HL-60 (cell line): Measurements from ENCODE around the gene TAS2R20.

ENCODE experiments used
- DNase-seq, 2 experiments: peaks; one replicate each; pipeline ENCODE4 v3.0.0-alpha.2; 2010 to 2020; ENCODE audit warnings: low read depth in 1 of 2, low spot score in 1 of 2
- H3K27ac ChIP-seq: fragments of 250-450 bp; sonication (Bioruptor Pico); replicated peaks from 2 replicates; pipeline ENCODE4 v1.5.1; 2020; ENCODE audit warnings: mild to moderate bottlenecking, moderate library complexity
- H3K27me3 ChIP-seq: fragments of 250-450 bp; sonication (Bioruptor Pico); 2 replicates; pipeline ENCODE4 v1.5.1; 2021; ENCODE audit warnings: mild to moderate bottlenecking, moderate library complexity; ENCODE audit not compliant: insufficient read depth, poor library complexity, severe bottlenecking
- H3K4me3 ChIP-seq: replicated peaks from 2 replicates; pipeline ENCODE4 v1.5.1; 2011; ENCODE audit warnings: mild to moderate bottlenecking, control low read depth, low read length; ENCODE audit not compliant: insufficient read depth
- GABPA ChIP-seq: IDR thresholded peaks from 2 replicates; pipeline ENCODE4 v1.6.1; 2012; ENCODE audit warnings: low read depth
- POLR2AphosphoS5 ChIP-seq: IDR thresholded peaks from 2 replicates; pipeline ENCODE4 v1.6.1; 2012; ENCODE audit warnings: low read depth
- SPI1 ChIP-seq: IDR thresholded peaks from 2 replicates; pipeline ENCODE4 v1.6.1; 2012; ENCODE audit warnings: low read depth, mild to moderate bottlenecking, borderline replicate concordance
- TF ChIP-seq, protein P1 (sequence below): IDR thresholded peaks from one replicate; pipeline ENCODE4 v1.5.1; 2011; ENCODE audit warnings: low read length, control low read depth, inconsistent platforms; ENCODE audit not compliant: insufficient read depth
- TF ChIP-seq, protein P2 (sequence below): IDR thresholded peaks from 2 replicates; pipeline ENCODE4 v1.6.1; 2012; ENCODE audit warnings: low read depth; ENCODE audit not compliant: insufficient replicate concordance

TAS2R20 gene

DNA sequence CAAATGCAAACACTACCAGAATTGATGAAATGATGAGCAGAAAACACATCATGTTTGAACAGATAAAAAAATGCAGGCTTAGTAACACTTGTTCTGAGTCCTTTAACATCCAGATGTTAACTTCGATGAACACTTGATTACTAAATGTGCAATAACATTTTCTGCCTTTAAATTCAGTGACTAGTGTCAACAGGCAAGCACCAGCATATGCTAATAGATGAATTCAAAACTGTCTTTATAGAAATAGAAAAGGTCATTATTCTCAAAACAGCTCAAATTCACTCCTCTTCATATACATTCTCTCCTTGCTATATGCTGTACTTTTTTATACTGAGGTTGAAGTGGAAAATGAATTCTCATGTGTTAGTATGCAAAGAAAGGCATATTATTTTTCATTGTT, 24.4 kb upstream of the TAS2R20 start, which contains the start of gene TAS2R19:
TAS2R19 (minus strand) TSS at position 101 of the 400 bp plus-strand sequence; CDS start at position 52, 49 bp downstream.
- no peak within 1 kb of the TSS for H3K27ac ChIP-seq
- DNase-seq, result no peak
- no peaks in the 10 kb centered on the region for H3K27me3 ChIP-seq
- TF ChIP-seq, protein P1, sequence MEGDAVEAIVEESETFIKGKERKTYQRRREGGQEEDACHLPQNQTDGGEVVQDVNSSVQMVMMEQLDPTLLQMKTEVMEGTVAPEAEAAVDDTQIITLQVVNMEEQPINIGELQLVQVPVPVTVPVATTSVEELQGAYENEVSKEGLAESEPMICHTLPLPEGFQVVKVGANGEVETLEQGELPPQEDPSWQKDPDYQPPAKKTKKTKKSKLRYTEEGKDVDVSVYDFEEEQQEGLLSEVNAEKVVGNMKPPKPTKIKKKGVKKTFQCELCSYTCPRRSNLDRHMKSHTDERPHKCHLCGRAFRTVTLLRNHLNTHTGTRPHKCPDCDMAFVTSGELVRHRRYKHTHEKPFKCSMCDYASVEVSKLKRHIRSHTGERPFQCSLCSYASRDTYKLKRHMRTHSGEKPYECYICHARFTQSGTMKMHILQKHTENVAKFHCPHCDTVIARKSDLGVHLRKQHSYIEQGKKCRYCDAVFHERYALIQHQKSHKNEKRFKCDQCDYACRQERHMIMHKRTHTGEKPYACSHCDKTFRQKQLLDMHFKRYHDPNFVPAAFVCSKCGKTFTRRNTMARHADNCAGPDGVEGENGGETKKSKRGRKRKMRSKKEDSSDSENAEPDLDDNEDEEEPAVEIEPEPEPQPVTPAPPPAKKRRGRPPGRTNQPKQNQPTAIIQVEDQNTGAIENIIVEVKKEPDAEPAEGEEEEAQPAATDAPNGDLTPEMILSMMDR, result no peak
- TF ChIP-seq, protein P2, sequence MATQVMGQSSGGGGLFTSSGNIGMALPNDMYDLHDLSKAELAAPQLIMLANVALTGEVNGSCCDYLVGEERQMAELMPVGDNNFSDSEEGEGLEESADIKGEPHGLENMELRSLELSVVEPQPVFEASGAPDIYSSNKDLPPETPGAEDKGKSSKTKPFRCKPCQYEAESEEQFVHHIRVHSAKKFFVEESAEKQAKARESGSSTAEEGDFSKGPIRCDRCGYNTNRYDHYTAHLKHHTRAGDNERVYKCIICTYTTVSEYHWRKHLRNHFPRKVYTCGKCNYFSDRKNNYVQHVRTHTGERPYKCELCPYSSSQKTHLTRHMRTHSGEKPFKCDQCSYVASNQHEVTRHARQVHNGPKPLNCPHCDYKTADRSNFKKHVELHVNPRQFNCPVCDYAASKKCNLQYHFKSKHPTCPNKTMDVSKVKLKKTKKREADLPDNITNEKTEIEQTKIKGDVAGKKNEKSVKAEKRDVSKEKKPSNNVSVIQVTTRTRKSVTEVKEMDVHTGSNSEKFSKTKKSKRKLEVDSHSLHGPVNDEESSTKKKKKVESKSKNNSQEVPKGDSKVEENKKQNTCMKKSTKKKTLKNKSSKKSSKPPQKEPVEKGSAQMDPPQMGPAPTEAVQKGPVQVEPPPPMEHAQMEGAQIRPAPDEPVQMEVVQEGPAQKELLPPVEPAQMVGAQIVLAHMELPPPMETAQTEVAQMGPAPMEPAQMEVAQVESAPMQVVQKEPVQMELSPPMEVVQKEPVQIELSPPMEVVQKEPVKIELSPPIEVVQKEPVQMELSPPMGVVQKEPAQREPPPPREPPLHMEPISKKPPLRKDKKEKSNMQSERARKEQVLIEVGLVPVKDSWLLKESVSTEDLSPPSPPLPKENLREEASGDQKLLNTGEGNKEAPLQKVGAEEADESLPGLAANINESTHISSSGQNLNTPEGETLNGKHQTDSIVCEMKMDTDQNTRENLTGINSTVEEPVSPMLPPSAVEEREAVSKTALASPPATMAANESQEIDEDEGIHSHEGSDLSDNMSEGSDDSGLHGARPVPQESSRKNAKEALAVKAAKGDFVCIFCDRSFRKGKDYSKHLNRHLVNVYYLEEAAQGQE, result no peak
- TF ChIP-seq POLR2AphosphoS5 (no peak), SPI1 (no peak), GABPA (no peak)
- no peak within 1 kb of the TSS for H3K4me3 ChIP-seq

DNA sequence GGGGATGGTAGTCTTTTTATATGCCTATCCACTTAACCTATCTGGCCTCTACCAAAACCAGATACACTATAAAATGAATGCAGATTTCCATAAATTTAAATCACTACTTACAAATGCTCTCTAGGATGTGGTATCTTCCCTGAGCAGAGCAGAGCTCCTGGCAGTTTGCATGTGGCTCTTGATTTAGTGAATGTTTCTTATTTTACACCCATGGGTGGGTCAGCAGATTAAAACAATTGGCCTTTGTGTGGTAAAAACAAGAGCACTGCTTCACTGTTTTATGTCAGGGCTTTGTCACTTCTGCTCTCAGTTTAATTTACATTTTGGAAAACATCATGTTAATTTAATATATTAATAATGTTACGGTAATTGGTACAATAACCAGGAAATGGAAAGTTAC, 18.8 kb upstream of the TAS2R20 start:
- no peak overlapping the region for H3K4me3 ChIP-seq
- no peaks in the 10 kb centered on the region for H3K27me3 ChIP-seq
- no peak overlapping the region for H3K27ac ChIP-seq
- no peak for DNase-seq
- TF ChIP-seq POLR2AphosphoS5 (no peak), SPI1 (no peak)

DNA sequence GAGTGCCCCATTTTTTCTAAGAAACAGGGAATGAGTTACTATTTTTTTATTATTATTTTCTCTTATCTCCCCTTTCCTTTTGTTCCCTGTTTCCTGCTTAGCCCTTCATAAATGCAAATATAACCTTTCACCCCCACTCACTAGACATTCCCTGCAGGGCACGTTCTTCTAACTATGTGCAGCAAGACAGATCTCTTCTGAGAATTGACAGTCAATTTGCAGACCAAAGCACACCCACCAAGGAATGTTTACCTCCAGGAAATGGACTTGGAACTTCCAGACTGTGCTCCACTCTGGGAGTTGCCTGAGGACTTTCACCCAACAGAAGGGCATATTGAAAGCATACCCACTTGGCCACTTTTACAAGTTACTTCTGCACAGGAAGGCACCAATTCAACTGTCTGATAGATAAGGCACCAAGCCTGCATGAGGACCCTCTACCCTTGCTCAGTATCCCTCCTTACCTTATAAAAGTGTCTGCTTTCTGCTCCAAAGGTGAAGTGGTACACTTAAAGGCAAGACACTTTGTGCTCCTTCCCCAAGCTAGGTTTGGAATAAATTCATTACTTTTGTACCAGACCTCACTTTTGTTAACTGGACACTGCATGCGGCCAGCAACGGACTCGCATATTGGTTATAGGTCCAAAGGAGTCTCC, 17.8 kb upstream of the TAS2R20 start:
- no peak overlapping the region for H3K4me3 ChIP-seq
- no peak for DNase-seq
- H3K27me3 ChIP-seq, result no peaks in the 10 kb centered on the region
- no peak overlapping the region for H3K27ac ChIP-seq
- no peak for TF ChIP-seq GABPA
- TF ChIP-seq, protein P1, result no peak
- TF ChIP-seq, protein P2, result no peak
- no peak for TF ChIP-seq SPI1
- TF ChIP-seq POLR2AphosphoS5, result no peak

DNA sequence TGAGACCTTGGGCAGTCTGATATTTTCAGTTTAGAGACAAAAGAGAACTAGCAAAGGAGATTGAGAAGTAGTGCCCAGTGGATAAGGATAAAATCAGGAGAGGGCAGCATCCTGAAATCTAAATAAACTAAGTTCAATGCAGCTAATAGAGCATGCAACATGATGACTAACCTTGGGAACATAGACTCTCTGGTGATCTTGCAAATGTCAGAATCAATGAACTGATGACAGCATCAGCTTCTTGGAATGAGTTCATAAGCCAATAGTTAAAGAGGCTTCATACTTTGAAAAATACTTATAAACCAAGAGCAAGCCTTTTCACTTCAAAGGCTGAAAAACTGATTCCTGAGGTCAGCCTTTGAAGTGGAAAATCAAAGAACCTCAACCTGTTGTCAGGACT, 16.1 kb upstream of the TAS2R20 start:
- Histone ChIP-seq H3K27ac (no peak overlapping the region), H3K4me3 (no peak overlapping the region), H3K27me3 (no peaks in the 10 kb centered on the region)
- TF ChIP-seq GABPA, result no peak
- TF ChIP-seq, protein P2, result no peak
- no peak for TF ChIP-seq POLR2AphosphoS5
- TF ChIP-seq, protein P1, result no peak
- no peak for TF ChIP-seq SPI1
- DNase-seq, result no peak
